Cardiac fibroblast (primary cell): ENCODE measurements around the gene DNAJB2.
A peak's percentile ranks its signal among the peaks of the same experiment; 100 is the strongest.

ENCODE experiments used
- DNase-seq, 2 donors: peaks; one replicate each; pipeline versions ENCODE4 v3.0.0 to v3.0.0-alpha.2; 2010; ENCODE audit warnings: low read depth in 2 of 2
- H3K4me3 ChIP-seq, 2 donors: replicated peaks in 1 of 2; 1 replicate in 1 of 2; 2 replicates in 1 of 2; pipeline ENCODE4 v1.5.1; 2011; ENCODE audit warnings: low read depth in 2 of 2, low read length in 2 of 2, mild to moderate bottlenecking in 2 of 2, moderate library complexity in 1 of 2
- TF ChIP-seq, protein P1 (sequence below): IDR thresholded peaks from one replicate; pipeline ENCODE4 v1.5.1; 2011; ENCODE audit warnings: low read depth, mild to moderate bottlenecking, low read length, inconsistent platforms

Gene DNAJB2

GRCh38 chr2:219245899-219246230 is 33.3 kb upstream of the DNAJB2 start:
- TF ChIP-seq, protein P1, sequence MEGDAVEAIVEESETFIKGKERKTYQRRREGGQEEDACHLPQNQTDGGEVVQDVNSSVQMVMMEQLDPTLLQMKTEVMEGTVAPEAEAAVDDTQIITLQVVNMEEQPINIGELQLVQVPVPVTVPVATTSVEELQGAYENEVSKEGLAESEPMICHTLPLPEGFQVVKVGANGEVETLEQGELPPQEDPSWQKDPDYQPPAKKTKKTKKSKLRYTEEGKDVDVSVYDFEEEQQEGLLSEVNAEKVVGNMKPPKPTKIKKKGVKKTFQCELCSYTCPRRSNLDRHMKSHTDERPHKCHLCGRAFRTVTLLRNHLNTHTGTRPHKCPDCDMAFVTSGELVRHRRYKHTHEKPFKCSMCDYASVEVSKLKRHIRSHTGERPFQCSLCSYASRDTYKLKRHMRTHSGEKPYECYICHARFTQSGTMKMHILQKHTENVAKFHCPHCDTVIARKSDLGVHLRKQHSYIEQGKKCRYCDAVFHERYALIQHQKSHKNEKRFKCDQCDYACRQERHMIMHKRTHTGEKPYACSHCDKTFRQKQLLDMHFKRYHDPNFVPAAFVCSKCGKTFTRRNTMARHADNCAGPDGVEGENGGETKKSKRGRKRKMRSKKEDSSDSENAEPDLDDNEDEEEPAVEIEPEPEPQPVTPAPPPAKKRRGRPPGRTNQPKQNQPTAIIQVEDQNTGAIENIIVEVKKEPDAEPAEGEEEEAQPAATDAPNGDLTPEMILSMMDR: no peak
- no peak for DNase-seq
- peak overlapping the region; percentile 90 to 95 for H3K4me3 ChIP-seq

DNA sequence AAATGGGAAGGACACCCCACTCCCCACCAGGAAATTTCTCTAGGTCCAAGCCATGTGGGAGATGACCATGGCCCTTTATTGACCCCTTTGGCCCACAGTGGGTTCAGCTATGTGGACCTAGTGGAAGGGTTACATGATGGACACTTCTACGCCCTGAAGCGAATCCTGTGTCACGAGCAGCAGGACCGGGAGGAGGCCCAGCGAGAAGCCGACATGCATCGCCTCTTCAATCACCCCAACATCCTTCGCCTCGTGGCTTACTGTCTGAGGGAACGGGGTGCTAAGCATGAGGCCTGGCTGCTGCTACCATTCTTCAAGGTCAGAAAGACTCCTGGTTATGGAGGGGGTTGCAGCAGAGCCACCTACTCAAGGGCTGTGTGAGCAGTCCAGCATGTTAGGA is 32.6 kb upstream of the DNAJB2 start:
- DNase-seq: no peak
- TF ChIP-seq, protein P1: no peak
- no peak overlapping the region for H3K4me3 ChIP-seq

DNA sequence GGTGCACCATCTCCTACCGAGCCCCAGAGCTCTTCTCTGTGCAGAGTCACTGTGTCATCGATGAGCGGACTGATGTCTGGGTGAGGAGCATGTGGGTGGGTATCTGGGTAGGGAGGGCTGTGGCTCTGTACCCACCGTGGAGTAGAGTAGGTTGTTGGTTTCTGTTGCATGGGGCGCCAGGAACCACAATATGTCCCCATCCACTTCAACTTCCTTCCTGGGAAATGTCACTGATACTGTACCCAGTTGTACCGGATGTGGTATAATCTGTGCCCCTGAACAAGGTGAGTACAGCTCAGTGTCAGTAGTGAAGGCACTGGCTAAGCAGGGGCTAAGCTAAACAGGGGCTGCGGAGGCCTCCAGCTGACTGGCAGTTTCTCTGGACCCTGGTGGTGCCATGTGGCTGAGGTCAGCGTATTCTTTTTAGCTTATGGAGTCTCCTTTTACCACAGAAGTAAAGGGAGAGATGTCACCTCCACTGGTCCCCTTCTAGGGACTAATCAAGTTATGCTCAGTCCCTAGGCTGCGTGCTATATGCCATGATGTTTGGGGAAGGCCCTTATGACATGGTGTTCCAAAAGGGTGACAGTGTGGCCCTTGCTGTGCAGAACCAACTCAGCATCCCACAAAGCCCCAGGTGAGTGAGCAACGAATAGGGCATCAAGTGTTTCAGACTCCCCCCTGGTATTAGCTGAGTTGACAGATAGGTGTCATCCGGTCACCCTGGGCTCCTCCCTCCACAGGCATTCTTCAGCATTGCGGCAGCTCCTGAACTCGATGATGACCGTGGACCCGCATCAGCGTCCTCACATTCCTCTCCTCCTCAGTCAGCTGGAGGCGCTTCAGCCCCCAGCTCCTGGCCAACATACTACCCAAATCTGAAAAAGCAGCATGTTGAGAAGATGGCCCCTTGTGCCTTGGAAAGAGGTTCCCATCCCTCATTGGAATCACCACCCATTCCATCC is 31.2 kb upstream of the DNAJB2 start:
- DNase-seq: no peak

GRCh38 chr2:219248845-219249202 is 30.3 kb upstream of the DNAJB2 start:
- TF ChIP-seq, protein P1: no peak
- H3K4me3 ChIP-seq: no peak overlapping the region
- DNase-seq: peak in 1 of 2 donors; percentile 21

More for the DNA sequence above, 31.2 kb upstream of the DNAJB2 start:
- no peak overlapping the region for H3K4me3 ChIP-seq
- TF ChIP-seq, protein P1: no peak

- TF ChIP-seq, protein P1: no peak
- peak; percentile 89 to 96 for DNase-seq
- no peak overlapping the region for H3K4me3 ChIP-seq
Measured at GRCh38 chr2:219249203-219249980, 29.8 kb upstream of the DNAJB2 start.

GRCh38 chr2:219250049-219250781 is 29.0 kb upstream of the DNAJB2 start:
- peak in 1 of 2 donors; percentile 19 for DNase-seq
- no peak overlapping the region for H3K4me3 ChIP-seq
- TF ChIP-seq, protein P1: no peak
